PC-9 (cell line): ENCODE data around the gene ARHGEF7. TPM values are rescaled to one million over a fixed set of nuclear protein-coding genes. Genes with fewer than 3 reads are reported as not detected.

Experiments
- BruUV-seq: library from RNA; stranded (reverse); fragments of 400-500 nt; replicated peaks from 2 replicates; lab custom pipeline; 2021; lab: Mats Ljungman, UMichigan
- CTCF ChIA-PET: fragments of 300-600 bp; sonication (Branson Sonifier 250); formaldehyde crosslinking; loops from one replicate; lab custom pipeline; 2022; ENCODE audit warnings: antibody characterized with exemption; lab: Charles Lee
- POLR2A ChIA-PET: fragments of 300-600 bp; sonication (Branson Sonifier 250); formaldehyde crosslinking; loops from one replicate; lab custom pipeline; 2022; ENCODE audit warnings: antibody characterized with exemption; ENCODE audit not compliant: unreplicated experiment; lab: Charles Lee
- DNase-seq, 2 experiments: peaks; one replicate each; pipeline versions ENCODE4 v3.0.0 to v3.0.0-alpha.2; 2015 to 2022; ENCODE audit warnings: mixed read lengths in 1 of 2
- H2AFZ ChIP-seq: fragments of 200-600 bp; sonication (generic); 2 replicates; pipeline ENCODE4 v1.8.1; 2017; ENCODE audit warnings: antibody characterized with exemption
- H3F3A ChIP-seq: fragments of 200-600 bp; sonication (generic); 2 replicates; pipeline ENCODE4 v1.8.1; 2017; ENCODE audit warnings: antibody characterized with exemption, mild to moderate bottlenecking, low read depth; ENCODE audit not compliant: insufficient read depth
- H3K27ac ChIP-seq: fragments of 200-600 bp; sonication (generic); 2 replicates; pipeline ENCODE4 v1.6.1; 2016; ENCODE audit warnings: mixed run types
- H3K27me3 ChIP-seq: fragments of 200-600 bp; sonication (generic); 2 replicates; pipeline ENCODE4 v1.6.1; 2016; ENCODE audit warnings: low read depth, mixed run types; ENCODE audit not compliant: insufficient read depth
- H3K36me3 ChIP-seq: fragments of 200-600 bp; sonication (generic); 2 replicates; pipeline ENCODE4 v1.6.1; 2016; ENCODE audit warnings: low read depth, mixed run types
- H3K4me1 ChIP-seq: fragments of 200-600 bp; sonication (generic); replicated peaks from 2 replicates; pipeline ENCODE4 v1.6.1; 2016; ENCODE audit warnings: mixed run types; ENCODE audit not compliant: insufficient read depth
- H3K4me2 ChIP-seq: fragments of 200-600 bp; sonication (generic); 2 replicates; pipeline ENCODE4 v1.6.1; 2017; ENCODE audit warnings: mixed run types
- H3K4me3 ChIP-seq: fragments of 200-600 bp; sonication (generic); 2 replicates; pipeline ENCODE4 v1.6.1; 2016; ENCODE audit warnings: mixed run types
- H3K79me2 ChIP-seq: fragments of 200-600 bp; sonication (generic); 2 replicates; pipeline ENCODE4 v1.6.1; 2017; ENCODE audit warnings: low read depth, mixed run types
- H3K9me2 ChIP-seq: fragments of 200-600 bp; sonication (generic); 2 replicates; pipeline ENCODE4 v1.8.1; 2017; ENCODE audit warnings: mild to moderate bottlenecking; ENCODE audit not compliant: insufficient read depth
- H3K9me3 ChIP-seq: fragments of 200-600 bp; sonication (generic); 2 replicates; pipeline ENCODE4 v1.8.1; 2016; ENCODE audit warnings: low read depth; ENCODE audit not compliant: insufficient read depth
- H4K20me1 ChIP-seq: fragments of 200-600 bp; sonication (generic); 2 replicates; pipeline ENCODE4 v1.8.1; 2017; ENCODE audit not compliant: insufficient read depth
- EZH2 ChIP-seq: fragments of 200-600 bp; sonication (generic); IDR thresholded peaks from 2 replicates; pipeline ENCODE4 v1.8.0; 2017; ENCODE audit warnings: antibody characterized with exemption, low read depth
- intact Hi-C: fragments of 100-400 bp; cut with micrococcal nuclease; formaldehyde crosslinking; loops from one replicate; pipeline ENCODE4 v1.10.0; 2022; ENCODE audit not compliant: unreplicated experiment
- total RNA-seq: library from RNA; stranded (reverse); gene quantifications from 2 replicates; pipeline ENCODE4 v1.2.3, GENCODE V29; 2021
- TF ChIP-seq, protein P1 (sequence below): fragments of 200-600 bp; sonication (generic); conservative IDR thresholded peaks from 2 replicates; pipeline ENCODE4 v1.6.1; 2017; ENCODE audit warnings: mixed run types, antibody characterized with exemption, mild to moderate bottlenecking, moderate library complexity

Gene ARHGEF7
- total RNA-seq, 1 experiment from 2014 or later, result 37.0 TPM

DNA sequence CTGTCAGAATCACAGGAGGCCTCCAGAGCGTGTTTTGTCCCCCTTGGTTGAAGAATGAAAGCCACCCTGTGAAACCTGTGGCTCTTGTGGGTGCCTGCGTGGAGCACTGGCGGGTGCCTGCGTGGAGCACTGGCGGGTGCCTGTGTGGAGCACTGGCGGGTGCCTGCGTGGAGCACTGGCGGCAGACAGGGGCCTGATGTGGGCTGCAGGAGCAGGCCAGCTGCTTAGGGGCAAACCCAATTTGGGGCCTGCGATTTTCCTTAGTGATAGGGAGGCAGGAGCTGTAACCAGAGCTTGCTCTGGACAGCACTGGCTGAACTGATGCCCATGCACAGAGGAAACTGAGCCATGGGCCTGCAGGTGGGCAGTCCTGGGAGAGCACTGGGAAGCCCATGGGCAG, 24.3 kb downstream of the ARHGEF7 start:
- H3K27me3 ChIP-seq, result peaks cover 79% of the 10 kb centered on the region
- H3K9me3 ChIP-seq, result no peaks in the 10 kb centered on the region
- H3K4me3 ChIP-seq, result no peak overlapping the region
- no peak overlapping the region for H2AFZ ChIP-seq
- H3K4me2 ChIP-seq, result no peak overlapping the region
- no peak for TF ChIP-seq EZH2
- TF ChIP-seq, protein P1, sequence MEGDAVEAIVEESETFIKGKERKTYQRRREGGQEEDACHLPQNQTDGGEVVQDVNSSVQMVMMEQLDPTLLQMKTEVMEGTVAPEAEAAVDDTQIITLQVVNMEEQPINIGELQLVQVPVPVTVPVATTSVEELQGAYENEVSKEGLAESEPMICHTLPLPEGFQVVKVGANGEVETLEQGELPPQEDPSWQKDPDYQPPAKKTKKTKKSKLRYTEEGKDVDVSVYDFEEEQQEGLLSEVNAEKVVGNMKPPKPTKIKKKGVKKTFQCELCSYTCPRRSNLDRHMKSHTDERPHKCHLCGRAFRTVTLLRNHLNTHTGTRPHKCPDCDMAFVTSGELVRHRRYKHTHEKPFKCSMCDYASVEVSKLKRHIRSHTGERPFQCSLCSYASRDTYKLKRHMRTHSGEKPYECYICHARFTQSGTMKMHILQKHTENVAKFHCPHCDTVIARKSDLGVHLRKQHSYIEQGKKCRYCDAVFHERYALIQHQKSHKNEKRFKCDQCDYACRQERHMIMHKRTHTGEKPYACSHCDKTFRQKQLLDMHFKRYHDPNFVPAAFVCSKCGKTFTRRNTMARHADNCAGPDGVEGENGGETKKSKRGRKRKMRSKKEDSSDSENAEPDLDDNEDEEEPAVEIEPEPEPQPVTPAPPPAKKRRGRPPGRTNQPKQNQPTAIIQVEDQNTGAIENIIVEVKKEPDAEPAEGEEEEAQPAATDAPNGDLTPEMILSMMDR, result no peak
- ChIA-PET POLR2A (no interaction called here), CTCF (no interaction called here)
- H3F3A ChIP-seq, result no peaks in the 10 kb centered on the region
- intact Hi-C loops, result no loop called here
- no peaks in the 10 kb centered on the region for H3K79me2 ChIP-seq
- no peaks in the 10 kb centered on the region for H3K9me2 ChIP-seq
- H4K20me1 ChIP-seq, result no peaks in the 10 kb centered on the region
- no peaks in the 10 kb centered on the region for H3K36me3 ChIP-seq
- no peaks in the 10 kb centered on the region for H3K4me1 ChIP-seq
- no peak for DNase-seq
- no TSS peak for BruUV-seq
- no peak overlapping the region for H3K27ac ChIP-seq

DNA sequence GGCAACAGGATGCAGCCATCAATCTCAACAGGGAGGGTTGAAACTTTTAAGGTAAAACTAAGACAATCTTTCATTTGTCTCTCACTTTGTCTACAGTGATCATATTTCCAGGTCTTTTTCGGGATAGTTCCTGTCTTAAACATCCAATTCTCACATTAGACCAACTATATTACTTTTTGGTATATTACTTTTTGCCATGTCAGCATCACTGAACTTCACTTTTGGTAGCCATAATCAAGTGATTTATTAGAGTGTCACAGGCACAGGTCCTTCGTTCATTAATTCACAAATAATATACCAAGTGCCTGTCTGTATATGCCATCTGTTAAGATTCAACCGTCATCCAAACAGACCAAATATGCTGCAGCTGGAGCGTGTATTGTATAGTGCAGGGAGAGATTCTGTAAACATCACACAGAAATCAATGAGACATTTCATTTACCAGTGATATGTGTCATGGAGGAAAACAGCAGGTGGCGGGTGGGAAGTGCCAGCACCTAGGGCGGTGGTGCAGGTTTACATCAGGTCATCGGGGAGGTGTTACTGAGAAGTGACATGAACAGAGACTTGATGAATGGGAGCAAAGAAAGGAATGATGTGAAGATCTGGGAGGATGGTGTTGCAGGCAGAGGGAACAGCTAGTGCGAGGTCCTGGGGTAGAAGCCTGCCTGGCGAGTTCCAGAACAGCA, 24.9 kb downstream of the ARHGEF7 start:
- CTCF ChIA-PET, result no interaction called here
- H3K4me3 ChIP-seq, result no peak overlapping the region
- intact Hi-C loops, result no loop called here
- H3K9me2 ChIP-seq, result no peaks in the 10 kb centered on the region
- no peaks in the 10 kb centered on the region for H3K79me2 ChIP-seq
- no peaks in the 10 kb centered on the region for H4K20me1 ChIP-seq
- H3K27ac ChIP-seq, result no peak overlapping the region
- H3K4me1 ChIP-seq, result no peaks in the 10 kb centered on the region
- H3K27me3 ChIP-seq, result peaks cover 84% of the 10 kb centered on the region
- no peak overlapping the region for H3K4me2 ChIP-seq
- DNase-seq, result no peak
- no peaks in the 10 kb centered on the region for H3K36me3 ChIP-seq
- no peaks in the 10 kb centered on the region for H3F3A ChIP-seq
- H2AFZ ChIP-seq, result no peak overlapping the region
- no peaks in the 10 kb centered on the region for H3K9me3 ChIP-seq
- TF ChIP-seq, protein P1, result no peak
- TF ChIP-seq EZH2, result no peak
- BruUV-seq, result no TSS peak
- POLR2A ChIA-PET, result no interaction called here

DNA sequence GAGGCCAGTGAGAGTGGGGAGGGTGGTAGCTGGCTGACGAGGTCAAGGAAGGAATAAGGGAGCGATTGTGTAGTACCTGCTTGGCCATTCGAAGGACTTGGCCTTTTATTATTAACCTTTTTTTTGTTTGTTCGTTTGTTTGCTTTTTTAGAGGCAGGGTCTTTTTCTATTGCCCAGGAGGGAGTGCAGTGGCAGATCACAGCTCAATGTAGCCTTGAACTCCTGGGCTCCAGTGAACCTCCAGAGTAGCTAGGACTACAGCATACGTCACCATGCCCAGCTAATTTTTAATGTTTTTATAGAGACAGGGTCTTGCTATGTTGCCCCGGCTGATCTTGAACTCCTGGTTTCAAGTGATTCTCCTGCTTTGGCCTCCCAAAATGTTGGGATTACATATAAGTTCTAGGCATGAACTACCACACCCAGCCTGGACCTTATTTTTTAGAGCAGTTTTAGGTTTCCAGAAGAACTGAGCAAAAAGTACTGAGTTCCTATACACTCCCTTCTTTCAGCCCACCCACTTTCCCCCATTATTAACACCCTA, 25.5 kb downstream of the ARHGEF7 start:
- no peak for DNase-seq
- intact Hi-C loops, result no loop called here
- H3K9me2 ChIP-seq, result no peaks in the 10 kb centered on the region
- H3K4me2 ChIP-seq, result no peak overlapping the region
- H3K27ac ChIP-seq, result no peak overlapping the region
- H3K9me3 ChIP-seq, result no peaks in the 10 kb centered on the region
- no peak overlapping the region for H2AFZ ChIP-seq
- ChIA-PET POLR2A (no interaction called here), CTCF (no interaction called here)
- no peaks in the 10 kb centered on the region for H3K4me1 ChIP-seq
- no peak overlapping the region for H3K4me3 ChIP-seq
- BruUV-seq, result no TSS peak
- H3K36me3 ChIP-seq, result no peaks in the 10 kb centered on the region
- no peaks in the 10 kb centered on the region for H3F3A ChIP-seq
- H4K20me1 ChIP-seq, result no peaks in the 10 kb centered on the region
- peaks cover 90% of the 10 kb centered on the region for H3K27me3 ChIP-seq
- no peak for TF ChIP-seq EZH2
- TF ChIP-seq, protein P1, result no peak
- H3K79me2 ChIP-seq, result no peaks in the 10 kb centered on the region
